Fibroblast of lung (primary cell): ENCODE results near the gene SLC35G4.

ENCODE experiments used
- CTCF ChIP-seq, 2 donors: IDR thresholded peaks in 1 of 2; conservative IDR thresholded peaks in 1 of 2; 1 replicate in 1 of 2; 2 replicates in 1 of 2; pipeline ENCODE4 v1.5.1; 2011 to 2012; ENCODE audit warnings: low read length in 2 of 2, control low read depth in 1 of 2, inconsistent platforms in 1 of 2, low read depth in 1 of 2, mild to moderate bottlenecking in 1 of 2
- EZH2 ChIP-seq: IDR thresholded peaks from 2 replicates; pipeline ENCODE4 v1.5.1; 2012; ENCODE audit warnings: low read length, control low read depth, mild to moderate bottlenecking; ENCODE audit errors: missing control alignments

GRCh38 chr18:11579916-11580315, 29.5 kb upstream of the SLC35G4 start:
- no peak for TF ChIP-seq CTCF (conservative IDR thresholded peaks at IDR 0.05 in 1 of 2, IDR thresholded peaks at IDR 0.05 in 1 of 2; ENCODE audit: low read depth in 1 of 2, low read length in 2 of 2)
- no peak for TF ChIP-seq EZH2
